Parathyroid adenoma (tissue), 2 donors: ENCODE results near the gene DCAF10.
"Not testable (repeated sequence)": the region's sequence is repeated elsewhere in the genome, so short reads cannot be mapped to it uniquely, and the experiment has no call there.

Source experiments
- H2AFZ ChIP-seq: fragments of 300-600 bp; sonication (generic); one replicate; pipeline ENCODE4 v1.7.0; 2017; ENCODE audit warnings: antibody characterized with exemption, mild to moderate bottlenecking
- H3K27ac ChIP-seq: fragments of 300-600 bp; sonication (generic); one replicate; pipeline ENCODE4 v1.7.0; 2017
- H3K27me3 ChIP-seq: fragments of 300-600 bp; sonication (generic); one replicate; pipeline ENCODE4 v1.7.0; 2017; ENCODE audit warnings: low read length; ENCODE audit not compliant: control insufficient read depth, insufficient read depth
- H3K36me3 ChIP-seq: fragments of 300-600 bp; sonication (generic); one replicate; pipeline ENCODE4 v1.7.0; 2017; ENCODE audit warnings: low read length; ENCODE audit not compliant: control insufficient read depth, insufficient read depth
- H3K4me1 ChIP-seq: fragments of 300-600 bp; sonication (generic); one replicate; pipeline ENCODE4 v1.7.0; 2017; ENCODE audit warnings: control low read depth
- H3K4me2 ChIP-seq: fragments of 300-600 bp; sonication (generic); one replicate; pipeline ENCODE4 v1.7.0; 2017; ENCODE audit warnings: low read length
- H3K4me3 ChIP-seq: fragments of 300-600 bp; sonication (generic); one replicate; pipeline ENCODE4 v1.7.0; 2017; ENCODE audit warnings: low read depth, low read length
- H3K79me2 ChIP-seq: fragments of 300-600 bp; sonication (generic); one replicate; pipeline ENCODE4 v1.7.0; 2017; ENCODE audit warnings: control low read depth
- H3K9ac ChIP-seq: fragments of 300-600 bp; sonication (generic); one replicate; pipeline ENCODE4 v1.7.0; 2017; ENCODE audit warnings: mild to moderate bottlenecking
- H3K9me3 ChIP-seq: fragments of 300-600 bp; sonication (generic); one replicate; pipeline ENCODE4 v1.7.0; 2017; ENCODE audit warnings: low read length; ENCODE audit not compliant: control insufficient read depth
- TF ChIP-seq, protein P1 (sequence below): fragments of 300-600 bp; sonication (generic); IDR thresholded peaks from one replicate; pipeline ENCODE4 v1.7.0; 2017; ENCODE audit warnings: antibody characterized with exemption, mild to moderate bottlenecking
- donor health status: primary hyperparathyroidism.

The DCAF10 gene

DNA sequence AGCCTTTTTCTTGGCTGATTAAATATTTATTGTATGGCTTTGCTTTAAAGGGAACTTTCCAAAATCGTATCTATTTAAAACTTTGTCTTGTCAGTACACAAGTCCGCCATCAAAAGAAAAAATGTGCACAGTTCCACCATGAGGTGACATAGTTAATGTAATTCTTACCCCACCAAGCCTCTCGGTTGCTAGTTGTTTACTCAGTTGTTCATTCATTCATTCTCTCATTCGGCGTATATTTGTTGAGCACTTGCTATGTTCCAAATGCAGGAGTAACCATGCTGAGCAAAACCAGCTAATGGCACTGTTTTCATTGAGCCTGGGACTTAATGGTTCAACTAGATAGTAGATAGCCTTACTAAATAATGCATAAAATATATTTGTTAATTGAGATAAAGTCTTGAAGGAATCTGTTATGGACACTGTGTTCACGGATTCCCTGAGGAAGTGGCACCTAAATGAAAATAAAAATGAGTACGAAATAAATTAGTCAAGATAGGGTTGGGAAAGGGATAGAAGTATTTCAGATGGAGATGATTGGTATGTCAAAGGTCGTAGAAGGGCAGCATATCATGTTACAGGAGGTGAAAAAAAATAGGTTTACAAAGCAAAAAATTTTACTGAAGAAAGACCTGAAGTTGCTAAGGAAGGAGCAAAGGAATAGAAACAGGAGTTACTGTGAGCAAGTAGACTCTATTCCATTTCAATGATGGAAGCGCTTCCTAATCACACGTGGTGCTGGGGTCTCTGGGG is 1.5 kb downstream of the DCAF10 start:
- Histone ChIP-seq H3K4me1 (no peaks in the 10 kb centered on the region), H3K4me3 (peak overlapping the region; percentile 76), H2AFZ (no peak overlapping the region), H3K9me3 (no peaks in the 10 kb centered on the region), H3K27ac (no peak overlapping the region), H3K27me3 (no peaks in the 10 kb centered on the region), H3K36me3 (no peaks in the 10 kb centered on the region), H3K4me2 (peak overlapping the region; percentile 95), H3K9ac (no peak overlapping the region), H3K79me2 (peaks cover 20% of the 10 kb centered on the region)
- TF ChIP-seq, protein P1, sequence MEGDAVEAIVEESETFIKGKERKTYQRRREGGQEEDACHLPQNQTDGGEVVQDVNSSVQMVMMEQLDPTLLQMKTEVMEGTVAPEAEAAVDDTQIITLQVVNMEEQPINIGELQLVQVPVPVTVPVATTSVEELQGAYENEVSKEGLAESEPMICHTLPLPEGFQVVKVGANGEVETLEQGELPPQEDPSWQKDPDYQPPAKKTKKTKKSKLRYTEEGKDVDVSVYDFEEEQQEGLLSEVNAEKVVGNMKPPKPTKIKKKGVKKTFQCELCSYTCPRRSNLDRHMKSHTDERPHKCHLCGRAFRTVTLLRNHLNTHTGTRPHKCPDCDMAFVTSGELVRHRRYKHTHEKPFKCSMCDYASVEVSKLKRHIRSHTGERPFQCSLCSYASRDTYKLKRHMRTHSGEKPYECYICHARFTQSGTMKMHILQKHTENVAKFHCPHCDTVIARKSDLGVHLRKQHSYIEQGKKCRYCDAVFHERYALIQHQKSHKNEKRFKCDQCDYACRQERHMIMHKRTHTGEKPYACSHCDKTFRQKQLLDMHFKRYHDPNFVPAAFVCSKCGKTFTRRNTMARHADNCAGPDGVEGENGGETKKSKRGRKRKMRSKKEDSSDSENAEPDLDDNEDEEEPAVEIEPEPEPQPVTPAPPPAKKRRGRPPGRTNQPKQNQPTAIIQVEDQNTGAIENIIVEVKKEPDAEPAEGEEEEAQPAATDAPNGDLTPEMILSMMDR, result no peak

DNA sequence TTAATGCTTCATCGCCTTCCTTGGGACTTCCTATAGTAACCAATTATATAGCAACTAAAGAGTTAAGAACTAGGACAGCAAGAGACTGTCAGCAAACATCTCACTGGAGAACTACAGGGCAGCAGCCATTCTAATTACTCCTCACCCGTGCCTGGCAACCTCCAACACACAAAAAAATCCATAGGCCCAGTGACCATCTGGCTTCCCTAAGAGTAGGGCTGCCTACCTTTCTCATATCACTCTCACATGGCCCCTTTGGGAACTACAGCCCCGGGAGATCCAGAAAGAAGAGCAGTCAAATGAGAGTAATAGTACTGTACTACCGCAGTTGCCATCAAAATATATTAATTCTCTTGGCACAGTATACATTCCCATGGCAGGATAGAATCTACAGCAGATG is 5.7 kb downstream of the DCAF10 start:
- no peak overlapping the region for H2AFZ ChIP-seq
- H3K9me3 ChIP-seq, result no peaks in the 10 kb centered on the region
- H3K4me2 ChIP-seq, result no peak overlapping the region
- H3K4me3 ChIP-seq, result no peak overlapping the region
- H3K27me3 ChIP-seq, result no peaks in the 10 kb centered on the region
- no peaks in the 10 kb centered on the region for H3K36me3 ChIP-seq
- no peaks in the 10 kb centered on the region for H3K4me1 ChIP-seq
- H3K9ac ChIP-seq, result no peak overlapping the region
- H3K79me2 ChIP-seq, result peaks cover 31% of the 10 kb centered on the region
- TF ChIP-seq, protein P1, result no peak
- no peak overlapping the region for H3K27ac ChIP-seq

DNA sequence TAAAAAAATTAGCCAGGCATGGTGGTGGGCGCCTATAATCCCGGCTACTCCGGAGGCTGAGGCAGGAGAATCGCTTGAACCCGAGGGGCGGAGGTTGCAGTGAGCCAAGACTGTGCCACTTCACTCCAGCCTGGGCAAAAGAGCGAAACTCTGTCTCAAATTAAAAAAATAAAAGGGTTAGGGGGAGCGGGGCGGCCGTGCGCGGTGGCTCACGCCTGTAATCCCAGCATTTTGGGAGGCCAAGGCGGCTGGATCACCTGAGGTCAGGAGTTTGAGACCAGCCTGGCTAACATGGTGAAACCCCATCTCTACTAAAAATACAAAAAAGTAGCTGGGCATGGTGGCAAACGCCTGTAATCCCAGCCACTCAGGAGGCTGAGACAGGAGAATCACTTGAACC is 9.1 kb downstream of the DCAF10 start:
- peaks cover 15% of the 10 kb centered on the region for H3K79me2 ChIP-seq
- H3K4me1 ChIP-seq, H2AFZ ChIP-seq, H3K4me3 ChIP-seq, H3K27ac ChIP-seq, H3K4me2 ChIP-seq, H3K9ac ChIP-seq, H3K36me3 ChIP-seq, H3K27me3 ChIP-seq, H3K9me3 ChIP-seq: not testable (repeated sequence)

DNA sequence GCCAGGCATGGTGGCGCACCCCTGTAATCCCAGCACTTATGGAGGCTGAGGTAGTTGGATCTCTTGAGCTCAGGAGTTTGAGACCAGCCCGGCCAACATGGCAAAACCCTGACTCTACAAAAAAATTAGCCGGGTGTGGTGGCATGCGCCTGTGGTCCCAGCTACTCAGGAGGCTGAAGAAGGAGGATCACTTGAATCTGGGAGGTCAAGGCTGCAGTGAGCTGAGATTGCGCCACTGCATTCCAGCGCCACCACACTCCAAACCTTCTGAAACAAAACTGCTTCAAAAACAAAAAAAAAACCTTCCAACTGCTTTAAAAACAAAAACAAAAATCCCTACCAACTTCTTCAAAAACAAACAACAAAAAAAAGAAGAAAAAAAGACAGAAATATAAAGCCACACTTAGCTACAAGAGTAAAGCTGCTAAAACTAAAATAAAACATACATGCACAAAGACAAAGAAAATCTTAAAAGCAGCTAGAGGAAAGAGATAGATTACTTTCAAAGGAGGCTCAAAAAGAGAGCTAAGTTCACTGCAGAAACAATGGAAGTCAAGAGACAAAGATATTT is 11.4 kb downstream of the DCAF10 start:
- Histone ChIP-seq H3K27me3 (no peaks in the 10 kb centered on the region), H3K9ac (no peak overlapping the region), H3K36me3 (no peaks in the 10 kb centered on the region), H2AFZ (no peak overlapping the region), H3K4me3 (no peak overlapping the region), H3K27ac (no peak overlapping the region), H3K4me1 (no peaks in the 10 kb centered on the region), H3K9me3 (no peaks in the 10 kb centered on the region), H3K4me2 (no peak overlapping the region), H3K79me2 (peaks cover 10% of the 10 kb centered on the region)
- TF ChIP-seq, protein P1, result no peak

DNA sequence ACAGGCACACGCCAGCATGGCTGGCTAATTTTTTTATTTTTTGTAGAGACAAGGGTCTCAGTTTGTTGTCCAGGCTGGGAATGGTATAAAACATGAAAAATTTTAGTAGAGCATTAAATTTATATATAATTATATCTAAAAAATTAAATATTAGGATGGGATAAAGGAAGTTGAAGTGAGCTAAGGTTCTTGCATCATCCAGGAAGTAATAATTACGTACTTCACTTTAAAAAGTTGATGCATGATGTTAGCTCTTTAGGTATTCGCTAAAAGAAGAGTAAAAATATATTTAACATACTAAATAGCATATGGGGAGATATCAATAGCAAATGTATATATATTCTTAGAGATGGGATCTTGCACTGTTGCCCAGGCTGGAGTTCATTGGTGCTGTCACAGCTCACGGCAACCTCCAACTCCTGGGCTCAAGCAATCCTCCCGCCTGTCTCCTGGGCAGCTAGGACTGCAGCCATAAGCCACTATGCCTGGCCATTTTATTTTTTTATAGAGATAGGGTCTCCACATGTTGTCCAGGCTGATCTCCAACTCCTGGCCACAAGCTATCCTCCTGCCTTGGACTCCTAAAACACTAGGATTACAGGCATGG is 12.3 kb downstream of the DCAF10 start:
- H3K9ac ChIP-seq, result no peak overlapping the region
- peaks cover 8% of the 10 kb centered on the region for H3K79me2 ChIP-seq
- TF ChIP-seq, protein P1, result no peak

More for the DNA sequence above, 12.3 kb downstream of the DCAF10 start:
- Histone ChIP-seq H3K4me3 (no peak overlapping the region), H3K27ac (no peak overlapping the region), H3K27me3 (no peaks in the 10 kb centered on the region), H3K4me2 (no peak overlapping the region), H2AFZ (no peak overlapping the region), H3K36me3 (no peaks in the 10 kb centered on the region), H3K4me1 (no peaks in the 10 kb centered on the region), H3K9me3 (no peaks in the 10 kb centered on the region)
